Activated gamma-delta T cell treated with anti-CD3 and anti-CD28 coated beads, Interleukin-2, amount 50 U/mL, for 16 hours (primary cell): Measurements from ENCODE around the gene GNA15.

Experiments used
- DNase-seq: peaks from one replicate; pipeline ENCODE4 v3.0.0-alpha.2; 2020; ENCODE audit warnings: low read depth

GNA15 gene

DNA sequence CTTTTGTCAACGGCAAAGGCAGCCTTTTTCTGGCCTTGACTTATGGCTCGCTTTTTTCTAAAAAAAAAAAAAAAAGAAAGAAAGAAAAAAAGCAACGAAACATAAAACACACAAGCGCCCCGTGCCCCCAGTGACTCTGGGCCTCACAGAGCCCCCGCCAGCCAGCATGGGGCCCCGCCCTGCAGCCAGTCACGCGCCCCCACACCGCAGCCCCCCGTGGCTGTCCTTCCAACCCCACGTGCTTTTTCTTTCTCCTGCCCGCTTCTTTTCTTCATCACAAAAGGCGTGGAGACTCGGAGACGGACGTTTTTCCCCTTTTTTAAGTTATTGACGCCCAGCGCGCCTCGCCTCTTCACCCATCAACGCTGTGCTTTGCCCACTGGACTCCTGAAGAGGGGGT lies 14.4 kb upstream of the GNA15 start:
- DNase-seq, result no peak

GRCh38 chr19:3121821-3122511 lies 13.9 kb upstream of the GNA15 start:
- DNase-seq, result no peak

- DNase-seq, result no peak
Observed at GRCh38 chr19:3122512-3122870, 13.3 kb upstream of the GNA15 start.

DNA sequence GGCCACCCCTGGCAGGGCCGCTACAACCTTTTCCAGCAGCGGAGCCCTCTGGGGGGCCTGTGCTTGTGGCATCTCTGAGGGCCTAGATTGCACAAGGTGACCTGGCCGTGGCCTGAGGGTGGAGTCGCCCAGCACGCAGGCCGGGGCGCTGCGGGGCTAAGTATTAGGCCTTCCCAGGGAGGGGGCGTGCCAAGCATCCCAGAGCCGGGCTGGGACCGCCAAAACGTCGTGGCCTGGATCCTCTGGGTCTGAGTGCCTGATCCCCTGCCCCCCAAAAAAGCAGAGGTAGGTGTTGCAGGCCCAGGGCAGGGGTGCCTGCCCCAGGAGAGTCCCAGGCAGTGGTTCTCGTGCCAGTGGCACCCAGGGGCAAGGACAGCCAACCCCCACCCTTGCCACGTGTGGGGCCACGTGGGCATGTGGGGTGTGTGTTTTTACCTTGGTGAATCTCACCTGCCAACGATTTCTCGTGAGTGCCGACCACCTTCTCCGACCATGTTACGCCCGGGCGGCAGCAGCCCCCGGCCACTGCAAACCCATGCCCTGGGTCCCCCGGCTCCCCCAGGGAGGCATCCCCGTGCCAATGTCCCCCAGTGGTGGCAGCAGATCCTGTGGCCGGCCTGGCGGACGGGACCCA lies 12.6 kb upstream of the GNA15 start:
- no peak for DNase-seq

DNA sequence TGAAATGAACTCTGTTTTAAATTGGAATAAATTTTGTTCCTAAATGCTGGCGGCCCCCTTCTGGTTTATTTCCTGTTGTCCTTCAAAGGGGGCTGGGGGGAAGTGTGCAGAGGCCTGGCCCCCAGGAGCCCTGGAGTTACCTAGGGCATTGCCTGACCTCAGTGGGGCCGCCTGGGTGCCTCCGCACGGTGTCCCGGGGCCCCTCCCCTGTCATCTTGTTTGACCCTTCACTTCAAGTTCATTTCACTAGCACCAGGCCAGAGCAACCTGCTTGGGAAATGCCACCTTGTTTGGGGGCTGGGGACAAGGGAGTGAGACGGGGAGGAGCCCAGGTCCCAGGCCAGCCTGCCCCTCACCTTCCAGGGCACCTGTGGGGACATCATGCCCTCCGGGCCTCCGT lies 11.9 kb upstream of the GNA15 start:
- DNase-seq, result no peak

- no peak for DNase-seq
Observed at GRCh38 chr19:3124630-3125029, 11.2 kb upstream of the GNA15 start.

GRCh38 chr19:3125900-3126524 lies 9.8 kb upstream of the GNA15 start:
- peak; percentile 63 for DNase-seq

DNA sequence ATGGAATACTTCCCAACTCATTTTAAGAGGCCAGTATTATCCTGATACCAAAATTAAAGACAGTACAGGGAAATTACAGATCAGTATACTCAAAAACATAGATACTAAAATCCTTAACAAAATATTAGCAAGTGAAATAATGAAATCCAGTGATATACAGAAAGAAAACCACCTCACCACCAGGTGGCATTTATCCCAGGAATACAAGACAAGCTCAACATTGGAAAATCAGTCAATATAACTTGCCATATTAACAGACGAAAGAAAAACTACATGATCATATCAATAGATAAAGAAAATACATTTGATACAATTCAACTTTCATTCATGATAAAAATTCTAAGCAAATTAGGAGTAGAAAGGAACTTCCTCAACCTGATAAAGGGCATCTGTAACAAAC lies 6.7 kb upstream of the GNA15 start:
- DNase-seq, result no peak

GRCh38 chr19:3131168-3131567 lies 4.7 kb upstream of the GNA15 start:
- DNase-seq, result no peak

DNA sequence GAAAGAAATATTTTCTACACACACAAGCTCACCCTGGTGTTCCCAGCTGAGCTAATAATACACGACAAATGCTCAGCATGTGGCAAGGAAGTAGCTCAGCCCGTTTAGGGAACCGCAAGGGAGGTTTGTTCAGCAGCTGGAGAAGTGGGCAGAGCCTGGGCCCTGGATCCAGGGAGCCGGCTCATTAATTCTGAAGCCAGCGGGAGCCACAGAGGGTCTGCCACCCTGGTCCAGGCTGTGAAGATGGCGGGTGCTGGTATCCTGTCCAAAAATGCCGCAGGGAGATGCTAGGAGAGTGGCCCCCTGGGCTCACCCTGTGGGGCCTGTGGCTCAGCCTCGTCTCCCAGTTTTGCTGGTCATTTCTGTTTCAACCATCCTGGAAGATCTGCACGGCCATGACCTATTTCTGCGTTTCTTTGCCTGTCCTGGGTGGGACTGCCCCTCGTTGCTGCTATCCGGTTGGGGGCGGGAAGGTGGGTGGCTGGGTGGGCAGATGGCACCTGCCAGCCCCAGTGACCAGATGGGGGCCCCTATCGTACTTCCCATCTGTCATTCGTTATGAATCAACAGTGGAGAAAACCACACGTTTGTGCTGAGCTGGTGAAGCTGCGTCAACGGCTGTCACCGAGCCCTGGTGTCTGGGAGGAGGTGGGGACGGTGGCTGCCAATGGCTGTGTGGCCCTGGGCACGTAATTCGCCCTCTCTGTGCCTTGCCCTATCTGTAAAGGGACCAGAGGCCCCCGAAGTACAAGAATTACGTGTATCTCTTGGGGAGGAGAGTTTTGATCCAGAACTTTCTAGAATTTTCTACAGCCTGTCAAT lies 2.7 kb upstream of the GNA15 start:
- peak; percentile 64 for DNase-seq

DNA sequence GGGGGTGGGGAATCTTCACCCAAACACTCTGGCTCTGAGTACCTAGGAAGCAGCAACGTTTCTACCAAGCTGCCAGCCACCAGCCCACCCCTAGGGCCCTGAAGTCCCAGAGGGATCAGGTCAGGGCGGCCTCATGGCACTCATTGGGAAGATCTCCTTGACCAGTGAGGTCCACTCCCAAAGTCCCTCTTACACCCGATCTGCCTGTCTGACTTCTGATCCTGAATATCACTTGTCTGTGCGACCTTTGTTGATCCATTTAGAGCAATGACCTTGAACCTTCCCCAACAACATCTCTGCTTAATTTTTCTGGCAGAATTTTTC lies 2.1 kb upstream of the GNA15 start:
- DNase-seq, result no peak

DNA sequence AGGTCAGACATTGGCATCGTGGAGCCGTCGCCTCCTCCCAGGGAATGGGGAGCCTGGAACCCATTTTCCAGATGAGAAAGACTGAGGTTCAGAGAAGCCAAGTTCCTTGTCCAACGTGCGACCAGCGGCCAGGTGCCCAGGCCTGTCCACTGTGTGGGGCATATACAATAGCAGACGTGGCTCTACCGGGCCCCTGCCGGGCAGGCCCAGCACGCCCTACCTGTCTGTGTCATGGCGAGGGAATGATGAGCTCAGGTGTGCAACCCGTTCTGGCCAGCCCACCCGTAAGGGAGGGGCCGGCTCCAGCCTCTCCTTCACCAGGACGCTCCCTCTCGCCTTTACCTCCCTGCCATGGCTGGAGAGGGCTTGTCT lies 837 bp downstream of the GNA15 start:
- DNase-seq, result no peak

GRCh38 chr19:3137119-3137518 lies 1.3 kb downstream of the GNA15 start:
- DNase-seq, result no peak

- no peak for DNase-seq
Observed at GRCh38 chr19:3138268-3138667, 2.4 kb downstream of the GNA15 start.

DNA sequence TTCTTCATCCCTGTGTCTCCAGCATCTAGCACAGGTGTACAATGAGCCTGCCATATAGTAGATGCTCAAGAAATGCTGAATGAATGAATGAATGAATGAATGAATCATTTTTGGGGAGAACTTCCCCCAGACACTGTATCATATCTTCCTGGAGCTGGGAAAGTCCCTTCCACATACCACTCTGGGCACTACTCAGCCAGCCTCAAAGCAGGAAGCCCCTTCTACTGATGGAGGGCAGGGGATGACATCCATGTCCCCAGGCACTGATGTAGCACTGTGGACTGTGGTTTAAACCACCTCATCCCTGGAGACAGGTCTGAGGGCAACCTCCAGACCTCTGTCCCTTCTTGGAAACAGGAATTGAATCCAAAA lies 4.8 kb downstream of the GNA15 start:
- DNase-seq, result no peak

DNA sequence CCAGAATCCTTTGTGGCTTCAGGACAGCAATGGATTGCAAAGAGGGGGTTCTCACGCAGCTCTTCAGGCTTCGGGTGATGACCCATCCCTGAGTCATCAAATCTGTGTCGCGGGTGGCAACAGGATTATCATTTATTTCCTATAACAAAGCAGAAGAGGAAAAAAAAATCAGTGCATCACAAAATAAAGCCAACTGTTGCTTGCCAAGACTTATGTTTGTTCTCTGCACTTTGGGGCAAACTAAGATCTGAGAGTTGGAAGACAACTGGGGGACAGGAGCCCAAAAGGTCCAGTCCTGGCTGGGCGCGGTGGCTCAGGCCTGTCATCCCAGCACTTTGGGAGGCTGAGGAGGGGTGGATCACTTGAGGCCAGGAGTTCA lies 6.4 kb downstream of the GNA15 start:
- DNase-seq, result no peak

DNA sequence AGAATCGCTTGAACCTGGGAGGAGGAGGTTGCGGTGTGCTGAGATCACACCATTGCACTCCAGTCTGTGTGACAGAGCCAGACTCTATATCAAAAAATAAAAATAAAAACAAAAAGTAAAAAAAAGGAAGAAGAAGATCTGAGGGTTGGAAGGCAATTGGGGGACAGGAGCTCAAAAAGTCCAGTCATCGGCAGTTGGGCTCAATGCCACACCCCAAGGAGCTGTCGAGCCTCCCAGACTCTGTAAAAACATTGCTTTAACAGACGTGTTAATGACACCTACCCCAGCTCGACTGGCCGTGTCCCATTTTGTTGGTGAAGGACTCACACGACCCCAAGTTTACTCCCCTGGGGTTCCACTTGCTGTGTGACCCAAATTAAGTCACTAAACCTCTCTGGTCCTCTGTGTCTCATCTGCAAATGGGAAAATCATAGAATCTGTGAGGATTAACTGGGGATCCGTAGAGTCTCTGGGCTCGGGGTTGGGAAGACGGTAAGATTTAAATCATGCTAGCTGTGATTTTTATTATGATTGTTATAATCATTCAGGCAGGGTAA lies 7.0 kb downstream of the GNA15 start:
- DNase-seq, result no peak

GRCh38 chr19:3145909-3146676 lies 10.3 kb downstream of the GNA15 start:
- no peak for DNase-seq

DNA sequence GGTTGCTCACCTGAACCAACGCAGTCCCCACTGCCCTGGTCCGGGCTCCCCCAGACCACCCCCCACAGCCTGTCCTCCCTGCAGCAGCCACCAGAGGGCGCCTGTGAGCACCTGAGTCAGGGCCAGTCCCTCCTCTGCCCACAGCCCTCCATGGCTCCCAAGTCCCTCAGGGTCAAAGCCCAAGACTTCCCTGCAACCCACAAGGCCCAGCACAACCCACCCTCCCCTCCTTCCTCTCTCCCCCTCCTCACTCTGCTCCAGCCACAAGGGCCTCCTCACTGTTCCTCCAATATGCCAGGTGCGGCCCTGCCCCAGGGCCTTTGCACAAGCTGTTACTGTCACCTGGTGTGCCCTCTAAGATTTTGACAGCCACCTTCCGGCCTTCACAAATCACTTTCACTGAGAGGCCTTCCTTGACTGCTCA lies 10.9 kb downstream of the GNA15 start:
- DNase-seq, result peak; percentile 65

GRCh38 chr19:3148503-3148902 lies 12.7 kb downstream of the GNA15 start:
- no peak for DNase-seq

GRCh38 chr19:3149089-3149488 lies 13.3 kb downstream of the GNA15 start:
- DNase-seq, result no peak
